Measurements from ENCODE around the gene PAK1.
"Not testable (repeated sequence)": the region's sequence is repeated elsewhere in the genome, so short reads cannot be mapped to it uniquely, and the experiment has no call there.

Gene PAK1

GRCh38 chr11:77403211-77403610 is 70.7 kb downstream of the PAK1 start:
- no peak for DNase-seq (ENCODE audit: low read depth in 2 of 2)

DNA sequence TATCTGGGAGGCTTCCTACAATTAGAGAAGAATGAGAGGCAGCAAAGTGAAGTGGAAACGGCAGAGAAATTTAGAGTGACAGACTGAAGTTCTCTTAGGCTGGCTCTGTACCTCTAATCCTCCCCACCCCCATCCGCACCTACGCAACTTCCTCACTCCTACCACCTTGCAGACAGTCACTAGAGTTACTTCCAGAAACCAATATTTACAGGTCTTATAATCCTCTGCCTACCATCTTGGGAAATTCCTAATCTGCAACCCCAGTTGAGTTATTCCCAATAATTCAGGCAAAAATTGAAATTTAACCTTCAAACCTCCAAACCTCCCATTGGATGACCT is 71.7 kb downstream of the PAK1 start:
- no peak for DNase-seq (ENCODE audit: low read depth in 2 of 2)

- no peak for DNase-seq (ENCODE audit: low read depth in 2 of 2)
Observed at GRCh38 chr11:77401486-77402217, 72.2 kb downstream of the PAK1 start.

DNA sequence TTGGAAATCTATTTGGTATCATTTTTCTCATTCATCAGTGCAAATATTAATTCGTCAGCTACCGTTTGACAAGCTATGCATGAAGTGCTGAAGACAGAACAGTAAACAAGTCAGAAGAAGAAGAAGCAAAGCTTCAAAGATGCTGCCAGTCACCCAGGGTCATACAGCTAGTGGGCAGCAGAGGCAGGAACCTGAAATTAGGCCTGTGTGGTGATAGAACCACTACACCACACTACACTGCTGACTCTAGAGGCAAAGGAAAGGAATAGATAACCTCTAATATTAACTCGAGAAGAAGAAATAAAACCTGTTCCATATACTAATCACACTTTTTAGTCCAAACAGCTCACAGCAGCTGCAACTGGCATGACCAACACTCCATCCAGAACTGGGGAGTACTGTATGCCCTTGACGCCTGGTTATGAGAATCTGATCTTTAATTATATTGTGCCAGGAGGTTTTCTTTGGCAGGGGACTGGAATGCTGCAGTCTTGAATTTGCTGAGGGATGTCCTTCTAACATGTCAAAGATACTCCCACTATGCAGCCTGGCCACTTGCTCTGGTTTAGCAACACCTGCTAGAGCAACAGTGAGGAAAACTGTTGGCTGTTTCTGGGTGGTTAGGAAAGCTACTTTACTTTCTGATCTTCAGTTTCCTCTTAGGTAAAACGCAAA is 73.0 kb downstream of the PAK1 start:
- DNase-seq (ENCODE audit: low read depth in 2 of 2), result no peak

DNA sequence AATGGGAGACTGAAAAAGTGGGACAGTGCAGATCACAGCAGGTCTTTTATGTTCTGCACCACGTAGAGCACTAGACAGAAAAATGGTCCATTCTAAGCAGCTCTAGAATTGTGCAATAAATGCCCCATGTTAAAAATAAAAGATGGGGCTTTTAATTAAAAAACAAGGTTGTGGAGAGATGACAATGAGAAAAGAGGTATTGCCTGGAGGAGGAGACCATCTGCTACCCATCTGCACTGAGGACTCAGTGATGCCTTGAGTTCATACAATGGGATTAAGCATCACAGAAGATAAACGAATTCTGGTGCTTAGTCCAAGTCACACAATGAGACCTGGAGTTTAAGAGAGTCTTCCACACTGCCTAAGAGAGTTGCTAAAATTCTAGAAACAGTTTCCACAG is 73.6 kb downstream of the PAK1 start:
- DNase-seq (ENCODE audit: low read depth in 2 of 2), result no peak

DNA sequence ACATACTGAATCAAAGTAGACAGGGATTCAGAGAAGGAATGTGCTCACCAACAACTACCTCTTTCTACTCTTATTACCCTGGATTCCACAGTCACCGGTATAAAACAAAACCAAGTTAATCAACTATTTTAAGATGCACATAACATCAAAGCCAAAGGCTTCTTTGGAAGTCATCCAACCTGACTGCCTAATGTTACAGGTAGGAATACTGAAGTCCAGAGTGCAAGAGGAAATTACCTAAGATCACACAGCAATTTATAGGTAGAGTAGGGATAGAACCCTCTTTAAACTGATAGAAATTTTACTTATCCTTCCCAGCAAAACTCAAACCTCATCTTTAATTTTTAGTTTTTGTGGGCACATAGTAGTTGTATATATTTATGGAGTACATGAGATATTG is 76.3 kb downstream of the PAK1 start:
- no peak for DNase-seq (ENCODE audit: low read depth in 2 of 2)

DNA sequence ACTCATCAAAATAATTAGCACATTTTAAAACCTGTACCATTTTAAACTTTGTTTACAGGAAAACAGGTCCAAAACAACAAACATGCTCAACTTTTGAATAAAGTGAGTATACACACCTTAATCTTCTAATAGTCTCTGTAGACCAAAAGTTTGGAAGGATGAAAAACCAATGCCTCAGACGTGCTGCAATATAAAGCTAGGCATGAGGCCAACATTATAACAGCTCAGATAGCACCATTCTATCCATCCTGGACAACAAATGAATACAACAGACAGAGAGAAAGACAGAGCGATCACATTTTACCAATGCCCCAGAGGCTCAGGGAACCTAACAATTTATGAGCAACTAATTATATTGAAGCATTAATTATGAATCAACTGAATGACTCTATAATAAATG is 77.0 kb downstream of the PAK1 start:
- DNase-seq (ENCODE audit: low read depth in 2 of 2), result no peak

- DNase-seq (ENCODE audit: low read depth in 2 of 2), result no peak
Observed at GRCh38 chr11:77396305-77396704, 77.6 kb downstream of the PAK1 start.

DNA sequence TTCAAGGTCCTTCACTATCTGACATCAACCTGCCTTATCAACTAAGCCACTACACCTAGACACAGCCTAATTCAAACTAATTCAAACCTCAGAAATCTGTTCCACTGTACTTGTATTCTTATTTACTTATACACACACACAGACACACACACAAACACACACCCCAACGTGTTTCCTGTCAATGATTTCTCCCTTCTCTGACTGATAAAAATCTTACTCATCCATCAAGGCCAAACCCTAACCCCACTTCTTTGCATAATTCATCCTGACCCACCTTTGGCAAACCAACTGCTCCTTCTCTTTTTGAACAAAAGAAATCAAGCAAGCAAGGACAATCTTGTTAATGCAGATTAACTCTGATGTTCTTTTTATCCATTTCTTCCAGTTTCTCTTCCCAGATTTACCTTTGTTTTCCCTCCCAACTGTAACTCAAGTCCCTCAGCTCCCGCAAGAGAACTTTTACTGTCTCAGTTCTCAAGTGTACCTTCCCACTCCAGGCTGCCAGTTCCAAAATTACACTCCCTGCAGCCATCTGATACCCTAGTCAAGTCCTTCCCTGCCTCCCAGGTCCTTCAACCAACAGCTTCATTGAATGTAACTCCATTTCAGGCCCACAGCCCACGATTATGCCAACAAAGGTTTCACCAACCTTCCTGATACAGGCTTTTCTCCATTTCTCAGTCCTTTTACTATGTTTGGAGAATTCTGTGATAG is 78.3 kb downstream of the PAK1 start:
- DNase-seq (ENCODE audit: low read depth in 2 of 2), result no peak

- DNase-seq (ENCODE audit: low read depth in 2 of 2), result no peak
Observed at GRCh38 chr11:77392842-77393241, 81.1 kb downstream of the PAK1 start.

- no peak for DNase-seq (ENCODE audit: low read depth in 2 of 2)
Observed at GRCh38 chr11:77387701-77388100, 86.2 kb downstream of the PAK1 start.

DNA sequence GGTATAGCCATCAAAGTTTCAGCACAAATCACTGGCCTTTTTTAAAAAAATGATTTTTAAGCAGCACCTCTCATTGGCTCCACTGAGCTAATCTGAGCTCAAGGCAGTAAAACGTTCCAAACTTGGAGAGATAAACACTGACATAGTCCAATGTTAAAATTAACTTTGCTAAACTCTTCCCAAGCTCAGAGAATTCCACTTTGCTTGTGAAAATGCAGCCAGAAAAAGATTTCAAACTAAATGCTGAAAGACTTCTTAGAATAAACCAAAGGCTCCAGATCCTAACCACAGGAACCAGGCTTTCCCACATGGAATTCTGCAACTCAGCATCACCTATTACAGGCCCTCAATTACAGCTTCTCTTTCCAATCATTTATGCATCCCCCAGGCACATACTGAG is 87.7 kb downstream of the PAK1 start:
- DNase-seq (ENCODE audit: low read depth in 2 of 2), result no peak

DNA sequence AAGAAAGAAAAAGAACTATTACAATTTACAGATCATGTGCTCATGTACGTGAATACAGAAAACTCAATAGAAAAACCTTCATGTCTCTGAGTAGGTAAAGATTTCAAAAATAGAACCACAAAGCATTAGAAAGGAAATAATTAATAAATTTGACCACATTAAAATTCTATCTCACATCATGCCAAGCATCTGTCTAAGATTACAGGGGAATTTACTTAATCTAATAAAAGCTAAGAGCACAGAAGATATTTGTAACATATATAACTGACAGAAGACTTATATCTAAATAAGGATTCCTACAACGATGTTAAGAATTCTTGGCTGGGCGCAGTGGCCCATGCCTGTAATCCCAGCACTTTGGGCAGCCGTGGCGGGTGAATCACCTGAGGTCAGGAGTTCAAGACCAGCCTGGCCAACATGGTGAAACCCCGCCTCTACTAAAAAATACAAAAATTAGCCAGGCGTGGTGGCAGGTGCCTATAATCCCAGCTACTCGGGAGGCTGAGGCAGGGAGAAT is 88.6 kb downstream of the PAK1 start:
- not testable (repeated sequence) for DNase-seq (ENCODE audit: low read depth in 2 of 2)

GRCh38 chr11:77384571-77384970 is 89.3 kb downstream of the PAK1 start:
- DNase-seq (ENCODE audit: low read depth in 2 of 2), result no peak

DNA sequence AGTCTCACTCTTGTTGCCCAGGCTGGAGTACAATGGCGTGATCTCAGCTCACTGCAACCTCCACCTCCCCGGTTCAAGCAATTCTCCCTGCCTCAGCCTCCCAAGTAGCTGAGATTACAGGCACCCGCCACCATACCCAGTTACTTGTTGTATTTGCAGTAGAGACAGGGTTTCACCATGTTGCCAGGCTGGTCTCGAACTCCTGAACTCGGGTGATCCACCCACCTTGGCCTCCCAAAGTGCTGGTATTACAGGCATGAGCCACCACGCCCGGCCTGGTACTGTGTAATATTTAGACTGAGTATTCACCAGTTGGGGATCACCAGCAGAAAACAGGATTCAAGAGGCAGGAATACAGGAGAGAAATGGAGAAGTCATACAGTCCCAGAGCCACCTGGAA is 90.5 kb downstream of the PAK1 start:
- not testable (repeated sequence) for DNase-seq (ENCODE audit: low read depth in 2 of 2)

- DNase-seq (ENCODE audit: low read depth in 2 of 2), result no peak
Observed at GRCh38 chr11:77381729-77382665, 91.9 kb downstream of the PAK1 start.

DNA sequence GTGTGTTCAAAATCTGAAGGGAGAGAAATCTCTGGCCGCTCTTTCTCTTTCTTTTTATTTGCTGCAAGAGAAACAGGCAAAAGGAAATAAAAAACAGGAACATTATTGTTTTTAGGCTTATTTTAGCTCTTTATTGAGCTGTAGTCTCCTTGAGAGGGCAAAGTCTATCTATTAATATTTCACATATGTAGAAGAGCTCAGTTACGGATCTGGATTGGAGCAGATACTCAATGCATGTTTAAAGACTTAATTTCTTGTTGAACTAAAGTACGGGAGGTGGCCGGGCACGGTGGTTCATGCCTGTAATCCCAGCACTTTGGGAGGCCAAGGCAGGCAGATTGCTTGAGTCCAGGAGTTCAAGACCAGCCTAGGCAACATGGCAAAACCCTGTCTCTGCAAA is 94.0 kb downstream of the PAK1 start:
- no peak for DNase-seq (ENCODE audit: low read depth in 2 of 2)

GRCh38 chr11:77379253-77379652 is 94.6 kb downstream of the PAK1 start:
- DNase-seq (ENCODE audit: low read depth in 2 of 2), result no peak

DNA sequence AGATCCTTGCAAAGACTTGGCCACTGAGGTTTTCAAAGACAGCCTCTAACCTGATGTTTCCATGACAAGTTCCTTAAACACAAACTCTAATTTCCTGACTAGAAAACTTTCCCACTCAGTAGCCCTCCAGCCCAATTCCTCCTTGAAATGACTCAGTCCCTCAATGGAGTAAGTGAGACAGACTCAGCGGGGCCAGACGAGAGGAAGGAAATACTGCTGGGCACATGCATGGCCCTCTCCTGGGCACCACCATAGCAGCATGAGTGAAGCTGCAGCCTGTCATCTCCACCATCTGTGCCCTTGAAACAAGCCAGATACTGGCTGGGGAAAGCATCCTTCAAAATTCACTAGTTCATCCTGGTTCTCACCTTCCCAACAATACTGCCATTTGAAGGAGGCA is 96.2 kb downstream of the PAK1 start:
- no peak for DNase-seq (ENCODE audit: low read depth in 2 of 2)

- DNase-seq (ENCODE audit: low read depth in 2 of 2), result no peak
Observed at GRCh38 chr11:77375107-77375506, 98.8 kb downstream of the PAK1 start.

DNA sequence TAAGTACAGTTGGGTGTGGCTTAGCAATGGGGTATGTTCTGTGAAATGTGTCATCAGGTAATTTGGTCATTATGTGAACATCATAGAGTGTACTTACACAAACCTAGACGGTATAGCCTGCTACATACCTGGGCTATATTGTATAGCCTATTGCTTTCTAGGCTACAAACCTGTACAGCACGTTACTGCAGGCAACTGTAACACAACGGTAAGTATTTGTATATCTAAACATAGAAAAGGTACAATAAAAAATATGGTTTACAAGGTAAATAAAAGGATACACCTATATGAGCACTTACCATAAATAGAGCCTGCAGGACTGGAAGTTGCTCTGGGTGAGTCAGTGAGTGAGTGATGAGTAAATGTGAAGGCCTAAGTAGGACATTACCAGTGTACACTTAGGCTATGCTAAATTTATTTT is 99.3 kb downstream of the PAK1 start:
- no peak for DNase-seq (ENCODE audit: low read depth in 2 of 2)

DNA sequence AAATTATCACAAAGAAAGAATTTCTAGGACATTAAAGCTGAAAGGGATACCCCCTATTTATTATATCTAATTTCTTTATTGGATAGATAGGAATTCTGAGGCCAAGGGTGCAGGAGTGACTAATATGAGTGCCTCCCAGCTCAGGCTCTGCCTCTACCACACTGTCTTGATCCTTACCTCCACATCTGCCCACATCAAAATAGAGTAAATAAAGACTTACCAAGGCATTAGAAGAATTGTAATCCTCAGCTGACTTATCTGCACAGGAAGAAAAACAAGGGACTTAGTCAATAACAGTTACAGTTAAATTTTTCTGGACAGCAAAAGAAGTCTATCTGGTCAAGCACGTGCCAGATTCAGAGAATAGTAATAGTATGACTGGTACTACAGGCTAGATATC is 99.8 kb downstream of the PAK1 start:
- no peak for DNase-seq (ENCODE audit: low read depth in 2 of 2)
